Endothelial cell of umbilical vein (primary cell): Measurements from ENCODE around the gene ARHGEF11. TPM values are rescaled to one million over a fixed set of nuclear protein-coding genes. Genes with fewer than 3 reads are reported as not detected.

Experiments
- BruUV-seq: library from RNA; stranded (reverse); fragments of 400-500 nt; replicated peaks from 2 replicates; lab custom pipeline; 2021; lab: Mats Ljungman, UMichigan
- CTCF ChIA-PET: fragments of 300-600, 350-600 bp; sonication (Branson Sonifier 250); formaldehyde crosslinking; loops from one replicate; lab custom pipeline; 2021; ENCODE audit warnings: antibody characterized with exemption, inconsistent platforms; lab: Charles Lee
- POLR2A ChIA-PET: fragments of 300-600, 350-600 bp; sonication (Branson Sonifier 250); formaldehyde crosslinking; loops from one replicate; lab custom pipeline; 2021; ENCODE audit warnings: antibody characterized with exemption, inconsistent platforms; lab: Charles Lee
- DNase-seq: peaks from one replicate; pipeline ENCODE4 v3.0.0-alpha.2; 2011; ENCODE audit warnings: low read depth, low spot score
- FAIRE-seq: peaks from 2 replicates; lab custom pipeline; 2011; peaks lifted over from hg19 to GRCh38; lab: Jason Lieb, UNC
- H2AFZ ChIP-seq: 2 replicates; pipeline ENCODE4 v1.6.0; 2012; ENCODE audit warnings: low read depth, low read length, control low read depth, inconsistent platforms
- H3K27ac ChIP-seq: 2 replicates; pipeline ENCODE4 v1.5.1; 2011; ENCODE audit warnings: low read depth, mild to moderate bottlenecking, control low read depth, low read length, moderate library complexity; ENCODE audit not compliant: insufficient read depth
- H3K27me3 ChIP-seq, 2 experiments: 2 replicates each; pipeline versions ENCODE4 v1.6.0 to v1.6.1; 2011; ENCODE audit warnings: low read length in 2 of 2, mixed read lengths in 1 of 2; ENCODE audit not compliant: control insufficient read depth in 2 of 2, insufficient read depth in 2 of 2
- H3K36me3 ChIP-seq, 2 experiments: 2 replicates in 1 of 2; 3 replicates in 1 of 2; pipeline ENCODE4 v1.5.1; 2011; ENCODE audit warnings: low read length in 2 of 2, mild to moderate bottlenecking in 1 of 2, moderate library complexity in 1 of 2; ENCODE audit not compliant: control insufficient read depth in 2 of 2, insufficient read depth in 2 of 2; ENCODE audit errors: extremely low read depth in 1 of 2
- H3K4me1 ChIP-seq: 3 replicates; pipeline ENCODE4 v1.5.1; 2011; ENCODE audit warnings: mild to moderate bottlenecking, low read length; ENCODE audit not compliant: control insufficient read depth, insufficient read depth; ENCODE audit errors: extremely low read depth
- H3K4me2 ChIP-seq: 2 replicates; pipeline ENCODE4 v1.6.1; 2011; ENCODE audit warnings: low read length, control low read depth, mixed read lengths; ENCODE audit not compliant: insufficient read depth
- H3K4me3 ChIP-seq, 3 experiments: fragments of 200-600 bp in 1 of 3; sonication (generic), shearing (Covaris generic) in 1 of 3; replicated peaks in 1 of 3; 2 replicates each; pipeline ENCODE4 v1.5.1; 2011 to 2016; ENCODE audit warnings: control low read depth in 3 of 3, low read length in 3 of 3, mild to moderate bottlenecking in 2 of 3, inconsistent platforms in 1 of 3, low read depth in 1 of 3, moderate library complexity in 1 of 3; ENCODE audit not compliant: insufficient read depth in 1 of 3
- H3K79me2 ChIP-seq: 2 replicates; pipeline ENCODE4 v1.6.0; 2012; ENCODE audit warnings: low read length, inconsistent platforms; ENCODE audit not compliant: control insufficient read depth, insufficient read depth
- H3K9ac ChIP-seq: replicated peaks from 2 replicates; pipeline ENCODE3; 2011; ENCODE audit warnings: low read length, control low read depth; ENCODE audit not compliant: insufficient read depth; ENCODE audit errors: extremely low read depth
- H3K9me1 ChIP-seq: replicated peaks from 3 replicates; pipeline ENCODE4 v1.6.0; 2011; ENCODE audit warnings: mild to moderate bottlenecking, low read length; ENCODE audit not compliant: control insufficient read depth, insufficient read depth; ENCODE audit errors: extremely low read depth
- H3K9me3 ChIP-seq: replicated peaks from 2 replicates; pipeline ENCODE4 v1.5.1; 2012; ENCODE audit warnings: low read length, inconsistent platforms; ENCODE audit not compliant: control insufficient read depth, insufficient read depth
- H4K20me1 ChIP-seq: replicated peaks from 2 replicates; pipeline ENCODE3; 2011; ENCODE audit warnings: mild to moderate bottlenecking, low read length; ENCODE audit not compliant: control insufficient read depth, insufficient read depth; ENCODE audit errors: extremely low read depth
- CTCF ChIP-seq, 2 donors: IDR thresholded peaks; 1 replicate in 1 of 2; 2 replicates in 1 of 2; pipeline ENCODE4 v1.5.1; 2011; ENCODE audit warnings: low read length in 2 of 2, mild to moderate bottlenecking in 2 of 2, moderate library complexity in 2 of 2, control low read depth in 1 of 2, inconsistent platforms in 1 of 2, low read depth in 1 of 2; ENCODE audit not compliant: insufficient read depth in 1 of 2; ENCODE audit errors: extremely low read depth in 1 of 2
- EZH2 ChIP-seq: IDR thresholded peaks from 2 replicates; pipeline ENCODE4 v1.6.1; 2012; ENCODE audit warnings: borderline replicate concordance, low read depth, mild to moderate bottlenecking, moderate library complexity, low read length, inconsistent platforms; ENCODE audit not compliant: severe bottlenecking
- FOS ChIP-seq: IDR thresholded peaks from 2 replicates; pipeline ENCODE4 v1.6.1; 2011; ENCODE audit warnings: mild to moderate bottlenecking, low read length, moderate library complexity, borderline replicate concordance; ENCODE audit not compliant: insufficient read depth
- GATA2 ChIP-seq: IDR thresholded peaks from 2 replicates; pipeline ENCODE4 v1.7.0; 2011; ENCODE audit warnings: low read depth, mild to moderate bottlenecking, moderate library complexity, mixed read lengths, low read length; ENCODE audit not compliant: insufficient read length, insufficient read depth
- JUN ChIP-seq: IDR thresholded peaks from 2 replicates; pipeline ENCODE4 v1.6.1; 2011; ENCODE audit warnings: borderline replicate concordance, low read depth; ENCODE audit not compliant: insufficient read length, insufficient read depth
- MAX ChIP-seq: IDR thresholded peaks from 2 replicates; pipeline ENCODE4 v1.6.1; 2011; ENCODE audit not compliant: insufficient read depth, insufficient read length
- MYC ChIP-seq: IDR thresholded peaks from one replicate; pipeline ENCODE4 v1.6.1; 2011; ENCODE audit warnings: mild to moderate bottlenecking, low read depth, low read length
- POLR2A ChIP-seq: IDR thresholded peaks from 2 replicates; pipeline ENCODE4 v1.6.1; 2012; ENCODE audit warnings: low read depth, mild to moderate bottlenecking, control low read depth, low read length
- dilution Hi-C: fragments of 300-500 bp; cut with MboI; formaldehyde crosslinking; loops from one replicate; pipeline ENCODE4 v1.15.0; 2019; ENCODE audit warnings: low sequenced_read_pairs; ENCODE audit not compliant: extremely low pct_ligation_motif_present
- intact Hi-C: fragments of 100-400 bp; cut with micrococcal nuclease; formaldehyde crosslinking; loops from one replicate; pipeline ENCODE4 v1.10.0; 2022
- polyA plus RNA-seq, 4 experiments: library from polyadenylated mRNA; depleted of rRNA in 3 of 4; stranded (reverse) in 3 of 4; unstranded in 1 of 4; fragments of >200 nt; gene quantifications; 2 replicates each; pipeline versions ENCODE4 v1.2.1 to v1.2.3, GENCODE V29; 2011 to 2012; ENCODE audit warnings: missing spikeins in 1 of 4
- total RNA-seq: library from RNA; stranded (reverse); gene quantifications from 2 replicates; pipeline ENCODE4 v1.2.3, GENCODE V29; 2021

The ARHGEF11 gene
- total and polyA plus RNA-seq, 2 donors (not counting 3 experiments of a cell fraction or from before 2014, with no cell fraction given), result 18.2 to 28.0 TPM

GRCh38 chr1:156928043-156928602 lies 117.4 kb downstream of the ARHGEF11 start:
- Histone ChIP-seq H3K9me3 (no peaks in the 10 kb centered on the region), H2AFZ (no peak overlapping the region), H3K36me3 (no peaks in the 10 kb centered on the region), H3K9ac (no peak overlapping the region), H3K4me2 (no peak overlapping the region), H3K79me2 (no peaks in the 10 kb centered on the region), H3K9me1 (no peaks in the 10 kb centered on the region), H3K27ac (no peak overlapping the region), H3K27me3 (peaks cover 10 to 18% of the 10 kb centered on the region in 2 experiments), H4K20me1 (no peaks in the 10 kb centered on the region), H3K4me1 (peaks cover 2% of the 10 kb centered on the region), H3K4me3 (no peak overlapping the region)
- DNase-seq, result no peak
- FAIRE-seq, result no peak
- dilution Hi-C loops (no loop called here), intact Hi-C loops (loop anchor here (5.0 kb wide), 2 partner anchors 229 to 301 kb away; no protein-coding TSS in a partner anchor)
- TF ChIP-seq FOS (no peak), CTCF (IDR thresholded peaks at IDR 0.05; ENCODE audit: extremely low read depth in 1 of 2, insufficient read depth in 1 of 2, low read depth in 1 of 2, low read length in 2 of 2) (no peak), JUN (no peak), GATA2 (no peak), POLR2A (no peak), MAX (no peak), EZH2 (no peak), MYC (no peak)
- ChIA-PET POLR2A (no interaction called here), CTCF (interaction anchor here (0.6 to 11.2 kb wide), 60 partner anchors 8 to 577 kb away, joined by 3 to 312 read pairs (median 4); partner anchors contain the start of genes HAPLN2, INSRR, ISG20L2 and METTL25B)
- BruUV-seq, result no TSS peak
